B cell (primary cell): ENCODE results near the gene ARL4C. TPM values are rescaled to one million over a fixed set of nuclear protein-coding genes. Genes with fewer than 3 reads are reported as not detected.

Experiments
- ATAC-seq: fragments of 200-7000 bp; cut with Tn5 transposase; one replicate; pipeline ENCODE4 v1.10.0; 2021; ENCODE audit warnings: low read depth, mild to moderate bottlenecking, moderate number of reproducible peaks, moderate library complexity
- CTCF ChIA-PET: fragments of 350-600 bp; sonication (Branson Sonifier 250); formaldehyde crosslinking; loops from one replicate; lab custom pipeline; 2021; ENCODE audit warnings: antibody characterized with exemption, inconsistent platforms; lab: Charles Lee
- POLR2A ChIA-PET: fragments of 350-600 bp; sonication (Branson Sonifier 250); formaldehyde crosslinking; loops from one replicate; lab custom pipeline; 2021; ENCODE audit warnings: antibody characterized with exemption; lab: Charles Lee
- DNase-seq: peaks from one replicate; pipeline ENCODE4 v3.0.0; 2013
- H2AFZ ChIP-seq: 2 replicates; pipeline ENCODE4 v1.6.1; 2012; ENCODE audit warnings: mild to moderate bottlenecking, low read depth, low read length; ENCODE audit not compliant: insufficient read depth, poor library complexity, severe bottlenecking
- H3K27ac ChIP-seq, 2 donors: 1 replicate in 1 of 2; 2 replicates in 1 of 2; pipeline ENCODE4 v1.5.1; 2012 to 2013; ENCODE audit warnings: low read length in 2 of 2, mild to moderate bottlenecking in 2 of 2, moderate library complexity in 1 of 2
- H3K27me3 ChIP-seq, 4 experiments: fragments of 200-600 bp in 1 of 4; sonication (generic) in 1 of 4; replicated peaks in 1 of 4; 1 replicate in 2 of 4; 2 replicates in 2 of 4; pipeline versions ENCODE4 v1.6.1 to v1.7.0; 2013 to 2016; ENCODE audit warnings: low read length in 3 of 4, mild to moderate bottlenecking in 2 of 4, mixed read lengths in 1 of 4, moderate library complexity in 1 of 4; ENCODE audit not compliant: insufficient read depth in 4 of 4, control insufficient read depth in 3 of 4; ENCODE audit errors: control extremely low read depth in 1 of 4
- H3K36me3 ChIP-seq, 2 experiments: replicated peaks in 1 of 2; 1 replicate in 1 of 2; 2 replicates in 1 of 2; pipeline versions ENCODE4 v1.6.1 to v1.7.1; 2013; ENCODE audit warnings: low read length in 1 of 2; ENCODE audit not compliant: insufficient read depth in 2 of 2, control insufficient read depth in 1 of 2; ENCODE audit errors: control extremely low read depth in 1 of 2, extremely low read depth in 1 of 2
- H3K4me1 ChIP-seq, 2 donors: fragments of 200-600 bp in 1 of 2; sonication (generic) in 1 of 2; 1 replicate in 1 of 2; 2 replicates in 1 of 2; pipeline versions ENCODE4 v1.5.1 to v1.6.1; 2013 to 2017; ENCODE audit warnings: low read length in 2 of 2; ENCODE audit not compliant: control insufficient read depth in 2 of 2, insufficient read depth in 2 of 2
- H3K4me2 ChIP-seq: replicated peaks from 2 replicates; pipeline ENCODE3; 2012; ENCODE audit warnings: mild to moderate bottlenecking, low read depth, low read length; ENCODE audit not compliant: poor library complexity, severe bottlenecking
- H3K4me3 ChIP-seq, 5 experiments: fragments of 200-600 bp in 1 of 5; sonication (generic) in 1 of 5; 1 replicate in 3 of 5; 2 replicates in 2 of 5; pipeline versions ENCODE4 v1.5.1 to v1.7.0; 2011 to 2016; ENCODE audit warnings: low read length in 4 of 5, mild to moderate bottlenecking in 4 of 5, low read depth in 2 of 5, control low read depth in 1 of 5, moderate library complexity in 1 of 5; ENCODE audit not compliant: insufficient read depth in 1 of 5; ENCODE audit errors: control extremely low read depth in 1 of 5, extremely low read depth in 1 of 5
- H3K79me2 ChIP-seq: fragments of 200-600 bp; sonication (generic); one replicate; pipeline ENCODE4 v1.6.0; 2016; ENCODE audit warnings: low read length; ENCODE audit not compliant: control insufficient read depth, insufficient read depth
- H3K9ac ChIP-seq: fragments of 200-600 bp; sonication (generic); 2 replicates; pipeline ENCODE4 v1.6.1; 2017; ENCODE audit warnings: mild to moderate bottlenecking, low read length, moderate library complexity
- H3K9me3 ChIP-seq, 3 donors: one replicate each; pipeline versions ENCODE4 v1.6.1 to v1.7.1; 2013; ENCODE audit warnings: low read length in 2 of 3; ENCODE audit not compliant: control insufficient read depth in 2 of 3, insufficient read depth in 1 of 3; ENCODE audit errors: control extremely low read depth in 1 of 3
- H4K20me1 ChIP-seq: 2 replicates; pipeline ENCODE4 v1.6.0; 2012; ENCODE audit warnings: mild to moderate bottlenecking, low read length; ENCODE audit not compliant: insufficient read depth, control insufficient read depth, poor library complexity, severe bottlenecking
- H3K27ac Mint-ChIP-seq: one replicate; pipeline ENCODE4 v1.8.0; 2021; ENCODE audit warnings: mixed read lengths
- H3K27me3 Mint-ChIP-seq: one replicate; pipeline ENCODE4 v1.8.0; 2021; ENCODE audit warnings: mixed read lengths
- H3K4me1 Mint-ChIP-seq: one replicate; pipeline ENCODE4 v1.8.0; 2021; ENCODE audit warnings: mixed read lengths
- H3K4me3 Mint-ChIP-seq: one replicate; pipeline ENCODE4 v1.8.0; 2021; ENCODE audit warnings: mixed read lengths
- H3K9me3 Mint-ChIP-seq: one replicate; pipeline ENCODE4 v1.8.0; 2022; ENCODE audit warnings: mixed read lengths; ENCODE audit not compliant: insufficient read depth
- CTCF ChIP-seq: fragments of 200-600 bp; IDR thresholded peaks from one replicate; pipeline ENCODE4 v1.8.0; 2022; ENCODE audit warnings: antibody characterized with exemption, mild to moderate bottlenecking
- EZH2 ChIP-seq: IDR thresholded peaks from 2 replicates; pipeline ENCODE4 v1.6.1; 2012; ENCODE audit warnings: borderline replicate concordance, low read depth, mild to moderate bottlenecking, moderate library complexity, low read length; ENCODE audit not compliant: insufficient read depth, poor library complexity, severe bottlenecking
- WGBS: methylation state at CpG from one replicate; pipeline ENCODE4 v1.1.5; 2013; ENCODE audit warnings: missing lambda C conversion rate; ENCODE audit not compliant: insufficient coverage; 5-methylcytosine and 5-hydroxymethylcytosine counted together
- intact Hi-C: fragments of 100-400 bp; cut with micrococcal nuclease; formaldehyde crosslinking; loops from one replicate; pipeline ENCODE4 v1.10.0; 2022
- polyA plus RNA-seq: library from polyadenylated mRNA; depleted of rRNA; stranded (reverse); fragments of >200 nt; gene quantifications from 2 replicates; pipeline ENCODE4 v1.2.3, GENCODE V29; 2012
- total RNA-seq, 2 donors: library from RNA; stranded (reverse); fragments of 120-200 nt in 1 of 2; gene quantifications; 1 replicate in 1 of 2; 2 replicates in 1 of 2; pipeline versions ENCODE4 v1.2.3 to v1.2.4, GENCODE V29; 2013 to 2022

The ARL4C gene
- total and polyA plus RNA-seq, 2 donors (not counting 1 experiment from before 2014, with no cell fraction given): 20.2 to 22.5 TPM

- H3K9me3 ChIP-seq: peaks cover 0 to 17% (median 6%) of the 10 kb centered on the region in 3 donors
- no peak overlapping the region for H3K27ac ChIP-seq
- peaks cover 41% of the 10 kb centered on the region for H3K27me3 Mint-ChIP-seq
- H2AFZ ChIP-seq: no peak overlapping the region
- POLR2A ChIA-PET: no interaction called here
- H3K36me3 ChIP-seq: no peaks in the 10 kb centered on the region
- no CpG with 5 or more reads among the region's 3 CpGs for WGBS
- DNase-seq (no peak), ATAC-seq (no peak)
- H3K27ac Mint-ChIP-seq: no peak overlapping the region
- CTCF ChIA-PET: no interaction called here
- no peaks in the 10 kb centered on the region for H3K79me2 ChIP-seq
- H3K4me3 Mint-ChIP-seq: no peak overlapping the region
- intact Hi-C loops: no loop called here
- H3K9ac ChIP-seq: no peak overlapping the region
- no peaks in the 10 kb centered on the region for H4K20me1 ChIP-seq
- H3K27me3 ChIP-seq: peaks cover 0 to 18% (median 7%) of the 10 kb centered on the region in 4 experiments
- H3K4me2 ChIP-seq: no peak overlapping the region
- H3K4me1 ChIP-seq: no peaks in the 10 kb centered on the region
- H3K4me3 ChIP-seq: no peak overlapping the region
- TF ChIP-seq CTCF (no peak), EZH2 (no peak)
- peaks cover 7% of the 10 kb centered on the region for H3K9me3 Mint-ChIP-seq
- peaks cover 3% of the 10 kb centered on the region for H3K4me1 Mint-ChIP-seq
Measured at GRCh38 chr2:234526711-234527110, 29.8 kb upstream of the ARL4C start.

- Histone ChIP-seq H3K9ac (no peak overlapping the region), H3K4me1 (no peaks in the 10 kb centered on the region), H2AFZ (no peak overlapping the region), H3K9me3 (peaks cover 0 to 17% (median 6%) of the 10 kb centered on the region in 3 donors), H3K27me3 (peaks cover 0 to 5% (median 0%) of the 10 kb centered on the region in 4 experiments), H3K36me3 (no peaks in the 10 kb centered on the region), H3K4me2 (no peak overlapping the region), H3K79me2 (no peaks in the 10 kb centered on the region), H4K20me1 (no peaks in the 10 kb centered on the region), H3K4me3 (no peak overlapping the region), H3K27ac (no peak overlapping the region)
- DNase-seq (no peak), ATAC-seq (no peak)
- Mint-ChIP-seq H3K9me3 (peaks cover 7% of the 10 kb centered on the region), H3K4me1 (peaks cover 3% of the 10 kb centered on the region), H3K27ac (no peak overlapping the region), H3K4me3 (no peak overlapping the region), H3K27me3 (peaks cover 10% of the 10 kb centered on the region)
- ChIA-PET POLR2A (no interaction called here), CTCF (interaction anchor here (0.6 kb wide), 1 partner anchor 138 kb away, joined by 3 read pairs; no protein-coding TSS in a partner anchor)
- intact Hi-C loops: no loop called here
- 100% methylated on average over 1 of the region's 2 CpGs for WGBS
- TF ChIP-seq CTCF (no peak), EZH2 (no peak)
Measured at GRCh38 chr2:234521536-234521935, 24.7 kb upstream of the ARL4C start.
